ENCODE results near the gene MRPL55.

MRPL55 gene

GRCh38 chr1:228070173-228070572, 38.9 kb downstream of the MRPL55 start:
- Histone ChIP-seq H3K27ac (replicated peaks; ENCODE audit: low read length) (no peak overlapping the region), H2BK15ac (ENCODE audit: low read length) (no peak overlapping the region), H3K18ac (ENCODE audit: low read length) (no peak overlapping the region), H3K14ac (ENCODE audit: low read length) (no peak overlapping the region), H4K91ac (ENCODE audit: low read depth, low read length, poor library complexity) (no peak overlapping the region), H3K4me3 (ENCODE audit: low read length in 2 of 2) (no peak overlapping the region), H3K4me2 (ENCODE audit: insufficient read depth, low read length, poor library complexity, severe bottlenecking) (no peak overlapping the region), H3K4me1 (ENCODE audit: control insufficient read depth in 2 of 2, insufficient read depth in 1 of 2, low read depth in 1 of 2, low read length in 2 of 2) (peaks cover 0 to 12% of the 10 kb centered on the region in 2 donors), H3K4ac (ENCODE audit: low read length) (no peak overlapping the region), H2BK120ac (ENCODE audit: low read depth, low read length) (no peak overlapping the region), H2BK12ac (ENCODE audit: low read length) (no peak overlapping the region), H3K79me1 (ENCODE audit: low read depth, low read length) (peaks cover 3% of the 10 kb centered on the region), H3K9ac (ENCODE audit: low read depth, low read length, poor library complexity) (no peak overlapping the region), H3K23ac (ENCODE audit: low read depth, low read length, poor library complexity) (no peak overlapping the region), H2AFZ (ENCODE audit: low read length) (no peak overlapping the region), H3K9me3 (replicated peaks in 1 of 2; ENCODE audit: control insufficient read depth in 2 of 2, insufficient read depth in 1 of 2, low read depth in 1 of 2, low read length in 2 of 2) (peaks cover 0 to 5% of the 10 kb centered on the region in 2 donors), H3K27me3 (ENCODE audit: control insufficient read depth in 3 of 3, insufficient read depth in 3 of 3, low read depth in 1 of 3, low read length in 3 of 3) (peaks cover 3 to 68% (median 58%) of the 10 kb centered on the region in 3 experiments), H2AK5ac (ENCODE audit: low read depth, low read length) (no peak overlapping the region), H2BK5ac (ENCODE audit: low read length) (no peak overlapping the region), H4K8ac (ENCODE audit: low read depth, low read length) (no peak overlapping the region), H3K36me3 (replicated peaks in 1 of 2; ENCODE audit: control insufficient read depth in 2 of 2, insufficient read depth in 2 of 2, low read length in 2 of 2) (no peaks in the 10 kb centered on the region)
- DNase-seq (ENCODE audit: low spot score), result no peak
- WGBS, 2 donors (ENCODE audit: extremely low coverage in 2 of 2, insufficient read length in 2 of 2, insufficient replicate concordance in 1 of 2), result 100% methylated on average over 2 of the region's 2 CpGs; no CpG with 5 or more reads in 1 of the 2 donors

GRCh38 chr1:228068359-228068758, 40.7 kb downstream of the MRPL55 start:
- Histone ChIP-seq H3K27ac (replicated peaks; ENCODE audit: low read length) (no peak overlapping the region), H4K91ac (ENCODE audit: low read depth, low read length, poor library complexity) (no peak overlapping the region)

GRCh38 chr1:228066891-228067654, 42.0 kb downstream of the MRPL55 start:
- Histone ChIP-seq H3K36me3 (replicated peaks in 1 of 2; ENCODE audit: control insufficient read depth in 2 of 2, insufficient read depth in 2 of 2, low read length in 2 of 2) (no peaks in the 10 kb centered on the region), H2BK12ac (ENCODE audit: low read length) (no peak overlapping the region), H3K27ac (replicated peaks; ENCODE audit: low read length) (no peak overlapping the region), H3K9ac (ENCODE audit: low read depth, low read length, poor library complexity) (no peak overlapping the region), H3K4me3 (ENCODE audit: low read length in 2 of 2) (no peak overlapping the region), H3K14ac (ENCODE audit: low read length) (no peak overlapping the region), H3K4me1 (ENCODE audit: control insufficient read depth in 2 of 2, insufficient read depth in 1 of 2, low read depth in 1 of 2, low read length in 2 of 2) (no peaks in the 10 kb centered on the region), H3K79me1 (ENCODE audit: low read depth, low read length) (peaks cover 3% of the 10 kb centered on the region), H3K18ac (ENCODE audit: low read length) (peak overlapping the region; percentile 71), H3K4me2 (ENCODE audit: insufficient read depth, low read length, poor library complexity, severe bottlenecking) (no peak overlapping the region), H3K27me3 (ENCODE audit: control insufficient read depth in 3 of 3, insufficient read depth in 3 of 3, low read depth in 1 of 3, low read length in 3 of 3) (peaks cover 3 to 82% (median 54%) of the 10 kb centered on the region in 3 experiments), H2BK5ac (ENCODE audit: low read length) (no peak overlapping the region), H2AK5ac (ENCODE audit: low read depth, low read length) (no peak overlapping the region), H4K8ac (ENCODE audit: low read depth, low read length) (no peak overlapping the region), H2AFZ (ENCODE audit: low read length) (no peak overlapping the region), H2BK120ac (ENCODE audit: low read depth, low read length) (no peak overlapping the region), H3K23ac (ENCODE audit: low read depth, low read length, poor library complexity) (peak overlapping the region; percentile 80), H4K91ac (ENCODE audit: low read depth, low read length, poor library complexity) (no peak overlapping the region), H2BK15ac (ENCODE audit: low read length) (no peak overlapping the region), H3K4ac (ENCODE audit: low read length) (no peak overlapping the region), H3K9me3 (replicated peaks in 1 of 2; ENCODE audit: control insufficient read depth in 2 of 2, insufficient read depth in 1 of 2, low read depth in 1 of 2, low read length in 2 of 2) (peaks cover 0 to 3% of the 10 kb centered on the region in 2 donors)
- no CpG with 5 or more reads among the region's 10 CpGs for WGBS, 2 donors (ENCODE audit: extremely low coverage in 2 of 2, insufficient read length in 2 of 2, insufficient replicate concordance in 1 of 2)
- DNase-seq (ENCODE audit: low spot score), result no peak

More at GRCh38 chr1:228068359-228068758, 40.7 kb downstream of the MRPL55 start:
- Histone ChIP-seq H3K23ac (ENCODE audit: low read depth, low read length, poor library complexity) (no peak overlapping the region), H3K4me1 (ENCODE audit: control insufficient read depth in 2 of 2, insufficient read depth in 1 of 2, low read depth in 1 of 2, low read length in 2 of 2) (peaks cover 0 to 2% of the 10 kb centered on the region in 2 donors), H2BK5ac (ENCODE audit: low read length) (no peak overlapping the region), H3K9ac (ENCODE audit: low read depth, low read length, poor library complexity) (no peak overlapping the region), H2AK5ac (ENCODE audit: low read depth, low read length) (no peak overlapping the region), H3K18ac (ENCODE audit: low read length) (no peak overlapping the region), H3K4me2 (ENCODE audit: insufficient read depth, low read length, poor library complexity, severe bottlenecking) (no peak overlapping the region), H2BK12ac (ENCODE audit: low read length) (no peak overlapping the region), H2AFZ (ENCODE audit: low read length) (no peak overlapping the region), H3K36me3 (replicated peaks in 1 of 2; ENCODE audit: control insufficient read depth in 2 of 2, insufficient read depth in 2 of 2, low read length in 2 of 2) (no peaks in the 10 kb centered on the region), H2BK15ac (ENCODE audit: low read length) (no peak overlapping the region), H3K9me3 (replicated peaks in 1 of 2; ENCODE audit: control insufficient read depth in 2 of 2, insufficient read depth in 1 of 2, low read depth in 1 of 2, low read length in 2 of 2) (peaks cover 0 to 5% of the 10 kb centered on the region in 2 donors), H2BK120ac (ENCODE audit: low read depth, low read length) (no peak overlapping the region), H3K79me1 (ENCODE audit: low read depth, low read length) (peaks cover 3% of the 10 kb centered on the region), H3K27me3 (ENCODE audit: control insufficient read depth in 3 of 3, insufficient read depth in 3 of 3, low read depth in 1 of 3, low read length in 3 of 3) (peaks cover 3 to 75% (median 58%) of the 10 kb centered on the region in 3 experiments), H3K4ac (ENCODE audit: low read length) (no peak overlapping the region), H3K4me3 (ENCODE audit: low read length in 2 of 2) (no peak overlapping the region), H4K8ac (ENCODE audit: low read depth, low read length) (no peak overlapping the region), H3K14ac (ENCODE audit: low read length) (no peak overlapping the region)
- WGBS, 2 donors (ENCODE audit: extremely low coverage in 2 of 2, insufficient read length in 2 of 2, insufficient replicate concordance in 1 of 2), result 100% methylated on average over 5 of the region's 7 CpGs; no CpG with 5 or more reads in 1 of the 2 donors
- DNase-seq (ENCODE audit: low spot score), result no peak

GRCh38 chr1:228066416-228066815, 42.7 kb downstream of the MRPL55 start:
- H3K4me1 ChIP-seq (ENCODE audit: control insufficient read depth in 2 of 2, insufficient read depth in 1 of 2, low read depth in 1 of 2, low read length in 2 of 2), result no peaks in the 10 kb centered on the region
- no peak overlapping the region for H3K9ac ChIP-seq (ENCODE audit: low read depth, low read length, poor library complexity)
- no peak overlapping the region for H3K4me3 ChIP-seq (ENCODE audit: low read length in 2 of 2)
- no peak for DNase-seq (ENCODE audit: low spot score)
- no peak overlapping the region for H3K4ac ChIP-seq (ENCODE audit: low read length)
- no peak overlapping the region for H3K27ac ChIP-seq (replicated peaks; ENCODE audit: low read length)
- no peak overlapping the region for H3K23ac ChIP-seq (ENCODE audit: low read depth, low read length, poor library complexity)
- peaks cover 3 to 84% (median 52%) of the 10 kb centered on the region in 3 experiments for H3K27me3 ChIP-seq (ENCODE audit: control insufficient read depth in 3 of 3, insufficient read depth in 3 of 3, low read depth in 1 of 3, low read length in 3 of 3)
- no peaks in the 10 kb centered on the region for H3K36me3 ChIP-seq (replicated peaks in 1 of 2; ENCODE audit: control insufficient read depth in 2 of 2, insufficient read depth in 2 of 2, low read length in 2 of 2)
- H3K9me3 ChIP-seq (replicated peaks in 1 of 2; ENCODE audit: control insufficient read depth in 2 of 2, insufficient read depth in 1 of 2, low read depth in 1 of 2, low read length in 2 of 2), result peaks cover 0 to 3% of the 10 kb centered on the region in 2 donors
- no peak overlapping the region for H2BK120ac ChIP-seq (ENCODE audit: low read depth, low read length)
- H2BK12ac ChIP-seq (ENCODE audit: low read length), result no peak overlapping the region
- H2AK5ac ChIP-seq (ENCODE audit: low read depth, low read length), result peak overlapping the region; percentile 84
- no peak overlapping the region for H3K14ac ChIP-seq (ENCODE audit: low read length)
- H4K8ac ChIP-seq (ENCODE audit: low read depth, low read length), result no peak overlapping the region
- WGBS, 2 donors (ENCODE audit: extremely low coverage in 2 of 2, insufficient read length in 2 of 2, insufficient replicate concordance in 1 of 2), result no CpG with 5 or more reads among the region's 4 CpGs
- H3K79me1 ChIP-seq (ENCODE audit: low read depth, low read length), result no peaks in the 10 kb centered on the region
- no peak overlapping the region for H3K4me2 ChIP-seq (ENCODE audit: insufficient read depth, low read length, poor library complexity, severe bottlenecking)
- no peak overlapping the region for H2AFZ ChIP-seq (ENCODE audit: low read length)
- H2BK5ac ChIP-seq (ENCODE audit: low read length), result no peak overlapping the region
- H2BK15ac ChIP-seq (ENCODE audit: low read length), result no peak overlapping the region
- H3K18ac ChIP-seq (ENCODE audit: low read length), result no peak overlapping the region
- H4K91ac ChIP-seq (ENCODE audit: low read depth, low read length, poor library complexity), result no peak overlapping the region
